HFFc6 (cell line): ENCODE results near the gene DBF4B. TPM values are rescaled to one million over a fixed set of nuclear protein-coding genes. Genes with fewer than 3 reads are reported as not detected.

ENCODE experiments used
- DNase-seq: peaks from one replicate; pipeline ENCODE4 v3.0.0-alpha.2; 2018
- H3K27ac Mint-ChIP-seq: 2 replicates; pipeline ENCODE4 v1.8.0; 2020; ENCODE audit warnings: mild to moderate bottlenecking, mixed read lengths
- H3K27me3 Mint-ChIP-seq: 2 replicates; pipeline ENCODE4 v1.8.0; 2021; ENCODE audit warnings: mild to moderate bottlenecking, moderate library complexity, mixed read lengths; ENCODE audit not compliant: insufficient read depth
- H3K36me3 Mint-ChIP-seq: 2 replicates; pipeline ENCODE4 v1.8.0; 2021; ENCODE audit warnings: low read depth, mixed read lengths
- H3K4me1 Mint-ChIP-seq: 2 replicates; pipeline ENCODE4 v1.8.0; 2020; ENCODE audit warnings: low read depth, mixed read lengths
- H3K4me3 Mint-ChIP-seq: 2 replicates; pipeline ENCODE4 v1.8.0; 2020; ENCODE audit warnings: mild to moderate bottlenecking, moderate library complexity, mixed read lengths
- H3K9me3 Mint-ChIP-seq: 2 replicates; pipeline ENCODE4 v1.8.0; 2020; ENCODE audit warnings: mild to moderate bottlenecking, mixed read lengths
- total RNA-seq, 6 experiments: library from RNA; stranded (reverse); fragmentation: NEBNext Ultra II Directional; extraction: Animal tissue kit (Norgen Biotek cat#: 25700); gene quantifications; 2 replicates in 1 of 6; 3 replicates in 5 of 6; pipeline ENCODE4 v1.2.3, GENCODE V29; 2021
- TF ChIP-seq, protein P1 (sequence below): fragments of 200-600 bp; sonication (generic); IDR thresholded peaks from 2 replicates; pipeline ENCODE4 v1.5.0; 2021; ENCODE audit warnings: antibody characterized with exemption, mild to moderate bottlenecking

The DBF4B gene
- total RNA-seq, 6 experiments from 2014 or later: 5.5 to 11.9 (median 10.8) TPM

DNA sequence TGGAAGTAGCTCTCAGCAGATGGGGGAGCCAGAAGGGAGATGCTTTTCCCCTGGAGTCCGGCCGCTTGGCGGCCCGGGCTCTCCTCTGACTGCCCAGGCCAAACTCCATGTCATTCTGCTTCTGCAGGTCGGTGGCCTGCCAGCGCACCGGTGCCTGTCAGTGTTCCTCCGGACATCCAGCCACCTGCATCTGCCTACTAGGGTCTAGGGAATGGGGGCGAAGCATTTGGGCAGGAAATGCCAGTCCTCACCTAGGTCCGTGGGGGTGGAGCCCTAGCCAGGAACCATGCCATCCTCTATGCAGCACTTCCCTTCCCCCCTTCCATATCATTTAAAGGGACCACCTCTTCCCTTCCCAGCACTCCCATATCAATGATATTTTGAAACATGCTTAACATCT is 87.5 kb downstream of the DBF4B start:
- peaks cover 2% of the 10 kb centered on the region; the same call in 1 of the 2 replicates for H3K27me3 Mint-ChIP-seq
- no peak for DNase-seq
- H3K4me3 Mint-ChIP-seq: peak overlapping the region; percentile 56
- TF ChIP-seq, protein P1, sequence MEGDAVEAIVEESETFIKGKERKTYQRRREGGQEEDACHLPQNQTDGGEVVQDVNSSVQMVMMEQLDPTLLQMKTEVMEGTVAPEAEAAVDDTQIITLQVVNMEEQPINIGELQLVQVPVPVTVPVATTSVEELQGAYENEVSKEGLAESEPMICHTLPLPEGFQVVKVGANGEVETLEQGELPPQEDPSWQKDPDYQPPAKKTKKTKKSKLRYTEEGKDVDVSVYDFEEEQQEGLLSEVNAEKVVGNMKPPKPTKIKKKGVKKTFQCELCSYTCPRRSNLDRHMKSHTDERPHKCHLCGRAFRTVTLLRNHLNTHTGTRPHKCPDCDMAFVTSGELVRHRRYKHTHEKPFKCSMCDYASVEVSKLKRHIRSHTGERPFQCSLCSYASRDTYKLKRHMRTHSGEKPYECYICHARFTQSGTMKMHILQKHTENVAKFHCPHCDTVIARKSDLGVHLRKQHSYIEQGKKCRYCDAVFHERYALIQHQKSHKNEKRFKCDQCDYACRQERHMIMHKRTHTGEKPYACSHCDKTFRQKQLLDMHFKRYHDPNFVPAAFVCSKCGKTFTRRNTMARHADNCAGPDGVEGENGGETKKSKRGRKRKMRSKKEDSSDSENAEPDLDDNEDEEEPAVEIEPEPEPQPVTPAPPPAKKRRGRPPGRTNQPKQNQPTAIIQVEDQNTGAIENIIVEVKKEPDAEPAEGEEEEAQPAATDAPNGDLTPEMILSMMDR: no peak
- no peaks in the 10 kb centered on the region for H3K9me3 Mint-ChIP-seq
- H3K4me1 Mint-ChIP-seq: peaks cover 59% of the 10 kb centered on the region
- H3K36me3 Mint-ChIP-seq: peaks cover 23% of the 10 kb centered on the region
- H3K27ac Mint-ChIP-seq: peak overlapping the region; percentile 94

DNA sequence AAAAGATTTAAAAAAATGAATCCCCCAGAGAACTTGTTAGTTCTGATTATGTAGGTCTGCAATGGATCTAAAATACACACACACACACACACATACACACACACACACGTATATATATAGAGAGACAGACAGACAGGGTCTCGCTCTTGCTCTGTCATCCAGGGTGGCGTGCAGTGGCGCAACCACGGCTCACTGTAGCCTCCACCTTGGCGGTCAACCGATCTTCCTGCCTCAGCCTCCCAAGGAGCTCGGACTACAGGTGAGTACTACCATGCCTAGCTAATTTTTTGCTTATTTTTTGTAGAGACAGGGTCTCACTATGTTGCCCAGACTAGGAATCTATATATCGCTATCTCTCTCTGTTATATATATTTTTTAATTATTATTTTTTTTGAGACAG is 88.3 kb downstream of the DBF4B start:
- TF ChIP-seq, protein P1: no peak
- Mint-ChIP-seq H3K36me3 (peaks cover 31% of the 10 kb centered on the region), H3K4me1 (peaks cover 59% of the 10 kb centered on the region), H3K27ac (no peak overlapping the region), H3K4me3 (0 out of 2 replicates have a peak overlapping the region, but pooled peaks have one; percentile 32), H3K27me3 (peaks cover 2% of the 10 kb centered on the region; the same call in 1 of the 2 replicates), H3K9me3 (no peaks in the 10 kb centered on the region)
- DNase-seq: no peak

DNA sequence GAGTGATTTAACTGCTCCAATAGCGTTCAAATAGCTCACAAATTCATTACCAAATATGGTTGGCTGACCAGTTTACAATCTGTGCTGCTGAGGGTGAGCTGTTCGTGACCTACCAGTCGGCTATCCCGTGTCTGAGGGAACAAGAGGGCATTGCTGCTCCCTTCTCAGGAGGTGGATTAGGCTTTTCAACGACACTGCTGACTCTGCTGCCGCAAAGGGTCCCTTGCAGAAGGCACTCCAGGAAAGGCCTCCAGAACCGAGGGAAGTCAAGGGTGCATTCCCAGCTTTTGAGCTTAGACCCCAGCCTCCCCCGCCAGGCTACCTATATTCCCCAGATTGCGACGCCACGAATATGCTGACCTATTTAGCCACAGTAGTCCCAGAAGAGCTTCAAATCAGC is 89.3 kb downstream of the DBF4B start:
- no peak for DNase-seq
- no peaks in the 10 kb centered on the region for H3K9me3 Mint-ChIP-seq
- TF ChIP-seq, protein P1: no peak
- peaks cover 37% of the 10 kb centered on the region for H3K36me3 Mint-ChIP-seq
- H3K4me3 Mint-ChIP-seq: no peak overlapping the region
- peaks cover 55% of the 10 kb centered on the region for H3K4me1 Mint-ChIP-seq
- H3K27ac Mint-ChIP-seq: no peak overlapping the region
- peaks cover 2% of the 10 kb centered on the region for H3K27me3 Mint-ChIP-seq

- H3K9me3 Mint-ChIP-seq: no peaks in the 10 kb centered on the region
- H3K27ac Mint-ChIP-seq: no peak overlapping the region
- H3K4me1 Mint-ChIP-seq: peaks cover 52% of the 10 kb centered on the region
- no peak for DNase-seq
- H3K27me3 Mint-ChIP-seq: peaks cover 2% of the 10 kb centered on the region
- peaks cover 37% of the 10 kb centered on the region for H3K36me3 Mint-ChIP-seq
- TF ChIP-seq, protein P1: no peak
- H3K4me3 Mint-ChIP-seq: no peak overlapping the region
These were observed 89.9 kb downstream of the DBF4B start for GRCh38 chr17:44798356-44798755.

Other genes with a start within 250 kb of the DBF4B start
- gene GPATCH8, start 205.3 kb upstream of the DBF4B start, total RNA-seq: 10 to 100 TPM; 23.4 to 30.0 (median 27.1) TPM
- 100 to 1,000 TPM in 1 of 6 experiments, 10 to 100 TPM in 5; 76.4 to 103 (median 92.8) TPM for gene FZD2, start 151.2 kb upstream of the DBF4B start, total RNA-seq
- under 1 TPM in 2 of 6 experiments, not detected in 4; 0.09 to 0.14 TPM for gene MEIOC, start 52.2 kb upstream of the DBF4B start, total RNA-seq
- 10 to 100 TPM; 29.4 to 33.3 (median 31.0) TPM for gene CCDC43, start 18.9 kb upstream of the DBF4B start, total RNA-seq
- under 1 TPM; 0.14 to 0.27 (median 0.16) TPM for gene ADAM11, start 50.3 kb downstream of the DBF4B start, total RNA-seq
- gene GJC1, start 121.6 kb downstream of the DBF4B start, total RNA-seq: 10 to 100 TPM; 47.3 to 71.3 (median 59.3) TPM
- gene HIGD1B, start 139.2 kb downstream of the DBF4B start, total RNA-seq: not detected
- 100 to 1,000 TPM; 117 to 129 (median 122) TPM for gene EFTUD2, start 190.8 kb downstream of the DBF4B start, total RNA-seq
- gene GFAP, start 206.8 kb downstream of the DBF4B start, total RNA-seq: not detected
- 10 to 100 TPM; 11.4 to 25.6 (median 24.1) TPM for gene KIF18B, start 239.1 kb downstream of the DBF4B start, total RNA-seq